Activated CD8-positive, alpha-beta memory T cell treated with anti-CD3 and anti-CD28 coated beads, Interleukin-2, amount 50 U/mL, for 48 hours (primary cell): ENCODE data around the gene EXOC4.
"Not testable (repeated sequence)": the region's sequence is repeated elsewhere in the genome, so short reads cannot be mapped to it uniquely, and the experiment has no call there.

Experiments used
- DNase-seq: peaks from one replicate; pipeline ENCODE4 v3.0.0-alpha.2; 2020

EXOC4 gene

GRCh38 chr7:133252858-133253518, at the start of gene EXOC4:
Gene EXOC4 (plus strand): TSS chr7:133253078.
- peak; percentile 85 for DNase-seq

- no peak for DNase-seq
Measured at GRCh38 chr7:133203490-133203889, 49.4 kb upstream of the EXOC4 start.

- no peak for DNase-seq
Measured at GRCh38 chr7:133207687-133208086, 45.2 kb upstream of the EXOC4 start.

- not testable (repeated sequence) for DNase-seq
Measured at GRCh38 chr7:133210817-133211216, 42.1 kb upstream of the EXOC4 start.

GRCh38 chr7:133213772-133214171, 39.1 kb upstream of the EXOC4 start:
- not testable (repeated sequence) for DNase-seq

- no peak for DNase-seq
Measured at GRCh38 chr7:133217773-133218172, 35.1 kb upstream of the EXOC4 start.

GRCh38 chr7:133230591-133231194, 22.2 kb upstream of the EXOC4 start:
- DNase-seq, result peak; percentile 73

- DNase-seq, result no peak
Measured at GRCh38 chr7:133233142-133233541, 19.7 kb upstream of the EXOC4 start.

GRCh38 chr7:133234961-133235875, 17.7 kb upstream of the EXOC4 start:
- DNase-seq, result no peak

GRCh38 chr7:133237545-133237944, 15.3 kb upstream of the EXOC4 start:
- no peak for DNase-seq

GRCh38 chr7:133240302-133240701, 12.6 kb upstream of the EXOC4 start:
- DNase-seq, result no peak

GRCh38 chr7:133246558-133246957, 6.3 kb upstream of the EXOC4 start:
- no peak for DNase-seq

- DNase-seq, result no peak
Measured at GRCh38 chr7:133248901-133249300, 4.0 kb upstream of the EXOC4 start.

GRCh38 chr7:133252506-133252857, 396 bp upstream of the EXOC4 start:
- DNase-seq, result no peak

- peak; percentile 53 for DNase-seq
Measured at GRCh38 chr7:133253519-133253875, 619 bp downstream of the EXOC4 start.

GRCh38 chr7:133255486-133255885, 2.6 kb downstream of the EXOC4 start:
- no peak for DNase-seq

- no peak for DNase-seq
Measured at GRCh38 chr7:133258174-133258573, 5.3 kb downstream of the EXOC4 start.

- DNase-seq, result no peak
Measured at GRCh38 chr7:133265821-133266220, 12.9 kb downstream of the EXOC4 start.

- no peak for DNase-seq
Measured at GRCh38 chr7:133268355-133268754, 15.5 kb downstream of the EXOC4 start.

- DNase-seq, result no peak
Measured at GRCh38 chr7:133272336-133272735, 19.5 kb downstream of the EXOC4 start.

GRCh38 chr7:133273227-133273626, 20.3 kb downstream of the EXOC4 start:
- DNase-seq, result no peak

- DNase-seq, result no peak
Measured at GRCh38 chr7:133274265-133274664, 21.4 kb downstream of the EXOC4 start.

- DNase-seq, result no peak
Measured at GRCh38 chr7:133275008-133275407, 22.1 kb downstream of the EXOC4 start.
